Panc1 (cell line): Measurements from ENCODE around the gene HNF1B. TPM values are rescaled to one million over a fixed set of nuclear protein-coding genes. Genes with fewer than 3 reads are reported as not detected.

ENCODE experiments used
- ATAC-seq: fragments of 200-7000 bp; cut with Tn5 transposase; 2 replicates; pipeline ENCODE4 v1.9.1; 2020; ENCODE audit warnings: mild to moderate bottlenecking, moderate library complexity
- BruUV-seq: library from RNA; stranded (reverse); fragments of 400-500 nt; replicated peaks from 2 replicates; lab custom pipeline; 2021; lab: Mats Ljungman, UMichigan
- CTCF ChIA-PET: fragments of 300-600 bp; sonication (Branson Sonifier 250); formaldehyde crosslinking; loops from one replicate; lab custom pipeline; 2022; ENCODE audit warnings: antibody characterized with exemption; lab: Charles Lee
- POLR2A ChIA-PET: fragments of 300-600 bp; sonication (Branson Sonifier 250); formaldehyde crosslinking; loops from one replicate; lab custom pipeline; 2022; ENCODE audit warnings: antibody characterized with exemption; lab: Charles Lee
- DNase-seq: peaks from one replicate; pipeline ENCODE4 v3.0.0-alpha.2; 2010; ENCODE audit warnings: low read depth, low spot score
- H3K27ac ChIP-seq: 2 replicates; pipeline ENCODE4 v1.5.1; 2011; ENCODE audit warnings: mild to moderate bottlenecking, low read length, inconsistent platforms
- H3K27me3 ChIP-seq: fragments of 200-500 bp; sonication (Bioruptor generic); 2 replicates; pipeline ENCODE4 v1.6.0; 2014; ENCODE audit warnings: low read length, inconsistent platforms; ENCODE audit not compliant: control insufficient read depth, insufficient read depth
- H3K36me3 ChIP-seq: fragments of 200-500 bp; sonication (Bioruptor generic); 2 replicates; pipeline ENCODE4 v1.5.1; 2014; ENCODE audit warnings: inconsistent platforms, mild to moderate bottlenecking, low read length, moderate library complexity; ENCODE audit not compliant: control insufficient read depth, insufficient read depth
- H3K4me1 ChIP-seq: 2 replicates; pipeline ENCODE4 v1.5.1; 2011; ENCODE audit warnings: inconsistent platforms, mild to moderate bottlenecking, low read length, moderate library complexity; ENCODE audit not compliant: control insufficient read depth, insufficient read depth
- H3K4me3 ChIP-seq, 2 experiments: 2 replicates each; pipeline ENCODE4 v1.5.1; 2011 to 2012; ENCODE audit warnings: low read depth in 2 of 2, low read length in 2 of 2, mild to moderate bottlenecking in 2 of 2, inconsistent platforms in 1 of 2, moderate library complexity in 1 of 2
- H3K9me3 ChIP-seq: fragments of 200-500 bp; sonication (Bioruptor generic); 2 replicates; pipeline ENCODE4 v1.5.1; 2014; ENCODE audit warnings: low read depth, mild to moderate bottlenecking, inconsistent platforms, low read length, moderate library complexity; ENCODE audit not compliant: control insufficient read depth, insufficient read depth
- CTCF ChIP-seq: fragments of 450-650 bp; IDR thresholded peaks from 2 replicates; pipeline ENCODE4 v1.5.1; 2017; ENCODE audit warnings: mild to moderate bottlenecking
- POLR2AphosphoS5 ChIP-seq: IDR thresholded peaks from 2 replicates; pipeline ENCODE4 v1.6.1; 2012; ENCODE audit warnings: mild to moderate bottlenecking, low read depth, low read length, moderate library complexity
- REST ChIP-seq, 2 experiments: IDR thresholded peaks; 2 replicates each; pipeline ENCODE4 v1.6.1; 2011 to 2012; ENCODE audit warnings: low read depth in 2 of 2, control low read depth in 1 of 2, low read length in 1 of 2, mild to moderate bottlenecking in 1 of 2, moderate library complexity in 1 of 2; ENCODE audit not compliant: insufficient read depth in 1 of 2
- SIN3A ChIP-seq: IDR thresholded peaks from 2 replicates; pipeline ENCODE4 v1.6.1; 2012; ENCODE audit warnings: low read depth, mild to moderate bottlenecking, low read length, moderate library complexity, borderline replicate concordance; ENCODE audit not compliant: insufficient read depth
- TCF7L2 ChIP-seq: IDR thresholded peaks from 2 replicates; pipeline ENCODE4 v1.6.1; 2011; ENCODE audit warnings: mild to moderate bottlenecking, low read depth, low read length, inconsistent platforms
- in situ Hi-C: cut with HindIII; loops from 2 replicates; pipeline ENCODE4 v1.10.0; 2016; ENCODE audit warnings: low sequenced_read_pairs, low pct_unique_long_range_greater_than_20kb
- intact Hi-C: fragments of 100-400 bp; cut with micrococcal nuclease; formaldehyde crosslinking; loops from one replicate; pipeline ENCODE4 v1.10.0; 2022; ENCODE audit not compliant: unreplicated experiment
- total RNA-seq: library from RNA; stranded (reverse); gene quantifications from one replicate; pipeline ENCODE4 v1.2.1, GENCODE V29; 2021; ENCODE audit not compliant: unreplicated experiment

Gene HNF1B
- total RNA-seq, 1 experiment from 2014 or later, result not detected

GRCh38 chr17:37752482-37752881 lies 7.6 kb upstream of the HNF1B start:
- BruUV-seq, result no TSS peak
- POLR2A ChIA-PET, result no interaction called here
- no peaks in the 10 kb centered on the region for H3K4me1 ChIP-seq
- H3K9me3 ChIP-seq, result no peaks in the 10 kb centered on the region
- TF ChIP-seq TCF7L2, result no peak
- TF ChIP-seq REST (IDR thresholded peaks at IDR 0.05; ENCODE audit: insufficient read depth in 1 of 2, low read depth in 2 of 2, low read length in 1 of 2), result no peak
- TF ChIP-seq SIN3A, result no peak
- TF ChIP-seq CTCF, result no peak
- TF ChIP-seq POLR2AphosphoS5, result no peak
- no peaks in the 10 kb centered on the region; the same call in 1 of the 2 replicates for H3K36me3 ChIP-seq
- DNase-seq (no peak), ATAC-seq (no peak)
- in situ Hi-C loops (no loop called here), intact Hi-C loops (no loop called here)
- no peak overlapping the region for H3K27ac ChIP-seq
- H3K27me3 ChIP-seq, result no peaks in the 10 kb centered on the region
- CTCF ChIA-PET, result no interaction called here
- H3K4me3 ChIP-seq, result no peak overlapping the region

- no peaks in the 10 kb centered on the region for H3K4me1 ChIP-seq
- H3K27ac ChIP-seq, result no peak overlapping the region
- BruUV-seq, result no TSS peak
- no peaks in the 10 kb centered on the region for H3K9me3 ChIP-seq
- in situ Hi-C loops (no loop called here), intact Hi-C loops (no loop called here)
- no peak overlapping the region for H3K4me3 ChIP-seq
- ATAC-seq (no peak), DNase-seq (no peak)
- ChIA-PET CTCF (no interaction called here), POLR2A (no interaction called here)
- no peak for TF ChIP-seq REST (IDR thresholded peaks at IDR 0.05; ENCODE audit: insufficient read depth in 1 of 2, low read depth in 2 of 2, low read length in 1 of 2)
- TF ChIP-seq SIN3A, result no peak
- no peaks in the 10 kb centered on the region; the same call in 1 of the 2 replicates for H3K36me3 ChIP-seq
- H3K27me3 ChIP-seq, result no peaks in the 10 kb centered on the region; the same call in 1 of the 2 replicates
Observed at GRCh38 chr17:37750768-37751475, 6.1 kb upstream of the HNF1B start.
